Thyroid gland (tissue), 4 donors: ENCODE measurements around the gene PORCN.

ENCODE experiments used
- POLR2A ChIP-seq, 2 donors: fragments of 450-650 bp; IDR thresholded peaks; one replicate each; pipeline ENCODE4 v1.6.1; 2017; ENCODE audit warnings: antibody characterized with exemption in 2 of 2, mild to moderate bottlenecking in 2 of 2, moderate library complexity in 1 of 2
- TF ChIP-seq, protein P1 (sequence below), 6 experiments: fragments of 200-600 bp in 3 of 6; fragments of 450-650 bp in 3 of 6; sonication (generic) in 3 of 6; IDR thresholded peaks; one replicate each; pipeline ENCODE4 v1.5.1; 2016 to 2019; ENCODE audit warnings: antibody characterized with exemption in 6 of 6, mild to moderate bottlenecking in 2 of 6, inconsistent platforms in 1 of 6, moderate library complexity in 1 of 6

DNA sequence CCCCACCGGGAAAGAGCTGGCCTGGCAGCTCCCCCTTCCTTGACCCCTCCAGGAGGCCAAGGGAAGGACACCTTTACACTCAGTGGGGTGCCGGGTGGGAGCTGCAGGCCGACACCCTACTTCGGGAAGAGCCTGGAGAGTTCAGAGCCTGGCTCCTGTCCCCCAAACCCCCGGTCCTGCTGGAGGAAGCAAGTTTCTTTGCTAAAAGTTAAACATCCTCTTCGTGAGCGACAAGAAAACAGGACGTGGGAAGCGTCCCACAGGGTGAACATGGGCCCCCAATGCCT, 35.1 kb upstream of the PORCN start:
- TF ChIP-seq, protein P1, sequence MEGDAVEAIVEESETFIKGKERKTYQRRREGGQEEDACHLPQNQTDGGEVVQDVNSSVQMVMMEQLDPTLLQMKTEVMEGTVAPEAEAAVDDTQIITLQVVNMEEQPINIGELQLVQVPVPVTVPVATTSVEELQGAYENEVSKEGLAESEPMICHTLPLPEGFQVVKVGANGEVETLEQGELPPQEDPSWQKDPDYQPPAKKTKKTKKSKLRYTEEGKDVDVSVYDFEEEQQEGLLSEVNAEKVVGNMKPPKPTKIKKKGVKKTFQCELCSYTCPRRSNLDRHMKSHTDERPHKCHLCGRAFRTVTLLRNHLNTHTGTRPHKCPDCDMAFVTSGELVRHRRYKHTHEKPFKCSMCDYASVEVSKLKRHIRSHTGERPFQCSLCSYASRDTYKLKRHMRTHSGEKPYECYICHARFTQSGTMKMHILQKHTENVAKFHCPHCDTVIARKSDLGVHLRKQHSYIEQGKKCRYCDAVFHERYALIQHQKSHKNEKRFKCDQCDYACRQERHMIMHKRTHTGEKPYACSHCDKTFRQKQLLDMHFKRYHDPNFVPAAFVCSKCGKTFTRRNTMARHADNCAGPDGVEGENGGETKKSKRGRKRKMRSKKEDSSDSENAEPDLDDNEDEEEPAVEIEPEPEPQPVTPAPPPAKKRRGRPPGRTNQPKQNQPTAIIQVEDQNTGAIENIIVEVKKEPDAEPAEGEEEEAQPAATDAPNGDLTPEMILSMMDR (IDR thresholded peaks at IDR 0.05): no peak
- no peak for TF ChIP-seq POLR2A (IDR thresholded peaks at IDR 0.05)
